NCI-H1436 (cell line): ENCODE results near the gene PIMREG.

Experiments used
- DNase-seq: peaks from one replicate; lab custom pipeline; 2025; lab: John Stamatoyannopoulos, UW

Gene PIMREG, protein sequence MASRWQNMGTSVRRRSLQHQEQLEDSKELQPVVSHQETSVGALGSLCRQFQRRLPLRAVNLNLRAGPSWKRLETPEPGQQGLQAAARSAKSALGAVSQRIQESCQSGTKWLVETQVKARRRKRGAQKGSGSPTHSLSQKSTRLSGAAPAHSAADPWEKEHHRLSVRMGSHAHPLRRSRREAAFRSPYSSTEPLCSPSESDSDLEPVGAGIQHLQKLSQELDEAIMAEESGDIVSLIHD

DNA sequence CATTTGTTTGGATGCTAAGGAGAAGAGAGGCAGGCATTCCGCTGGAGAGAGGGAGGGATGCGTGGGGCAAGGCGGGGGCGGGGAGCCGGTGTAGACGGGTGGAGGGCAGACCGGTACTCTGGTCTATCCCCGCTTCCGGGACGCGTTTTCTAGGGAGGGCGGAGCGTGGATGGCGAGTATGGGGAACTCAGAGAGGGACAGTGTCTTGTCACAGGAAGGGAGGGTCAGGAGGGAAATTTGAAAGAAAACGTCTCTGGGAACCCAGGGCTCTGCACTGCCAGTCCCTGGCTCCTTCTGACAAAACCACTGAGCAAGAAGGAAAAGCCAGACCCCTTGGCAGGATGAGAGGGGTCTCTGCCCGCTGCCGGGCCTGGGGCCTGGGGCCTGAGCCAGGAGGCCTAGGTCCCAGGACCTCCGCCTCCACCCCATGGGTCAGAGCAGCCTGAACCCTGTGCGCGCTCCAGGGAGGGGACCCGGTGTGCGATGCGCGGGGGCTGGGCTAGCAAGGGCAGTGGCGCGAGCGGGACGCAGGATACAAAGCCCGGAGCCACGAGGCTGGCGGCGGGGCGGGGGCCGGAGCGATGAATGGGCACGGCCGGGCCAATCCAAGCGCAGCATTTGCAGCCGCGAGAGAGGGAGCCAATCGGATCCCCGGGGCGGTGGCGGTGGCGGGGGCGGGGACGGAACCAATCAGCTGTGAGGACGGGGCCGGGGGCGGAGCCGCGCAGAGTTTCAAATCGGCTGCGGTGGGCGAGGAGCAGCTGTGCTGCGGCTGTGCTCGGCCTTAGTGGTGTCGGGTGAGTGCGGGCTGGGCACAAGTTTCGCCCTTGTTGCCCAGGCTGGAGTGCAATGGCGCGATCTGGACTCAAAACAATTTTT, at the start of gene PIMREG:
TSS of gene PIMREG (plus strand) at position 764 of the 879 bp plus-strand sequence. CDS start 656 bp downstream, outside the sequence.
- DNase-seq, result peak; percentile 95

DNA sequence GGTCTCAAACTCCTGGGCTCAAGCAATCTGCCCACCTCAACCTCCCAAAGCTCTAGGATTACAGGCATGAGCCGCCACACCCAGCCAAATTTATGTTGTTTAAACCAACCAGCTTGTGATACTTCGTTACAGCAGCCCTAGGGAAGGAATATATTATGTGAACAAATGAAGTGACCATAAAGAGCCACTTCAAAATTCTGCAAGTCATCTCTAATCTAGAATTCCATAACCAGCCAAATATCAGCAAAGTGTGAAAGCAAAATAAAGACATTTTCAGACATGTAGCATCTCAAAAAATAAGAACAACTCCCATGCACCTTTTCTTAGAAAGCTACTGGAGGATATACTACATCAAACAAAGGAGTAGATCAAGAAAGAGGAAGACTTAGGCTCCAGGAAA, 45.3 kb upstream of the PIMREG start:
- DNase-seq, result no peak

DNA sequence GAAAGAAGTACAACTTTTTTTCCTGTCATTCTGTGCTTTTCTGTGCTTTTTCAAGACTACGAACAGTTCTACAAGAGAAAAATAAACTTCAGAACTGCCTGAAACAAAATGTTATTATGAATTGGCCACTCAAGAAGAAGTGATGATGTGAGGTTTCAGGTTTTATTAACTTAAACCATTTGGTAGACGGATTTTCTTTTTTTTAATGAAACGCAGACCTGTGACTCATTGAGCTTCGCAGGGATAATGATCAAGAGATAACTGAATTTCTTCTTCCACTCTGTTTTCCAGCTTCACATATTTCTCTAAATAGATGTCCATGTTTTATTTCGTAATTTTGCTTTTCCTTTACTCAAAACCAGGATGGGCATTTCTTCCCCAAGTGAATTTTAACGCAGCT, 42.0 kb upstream of the PIMREG start:
- no peak for DNase-seq

DNA sequence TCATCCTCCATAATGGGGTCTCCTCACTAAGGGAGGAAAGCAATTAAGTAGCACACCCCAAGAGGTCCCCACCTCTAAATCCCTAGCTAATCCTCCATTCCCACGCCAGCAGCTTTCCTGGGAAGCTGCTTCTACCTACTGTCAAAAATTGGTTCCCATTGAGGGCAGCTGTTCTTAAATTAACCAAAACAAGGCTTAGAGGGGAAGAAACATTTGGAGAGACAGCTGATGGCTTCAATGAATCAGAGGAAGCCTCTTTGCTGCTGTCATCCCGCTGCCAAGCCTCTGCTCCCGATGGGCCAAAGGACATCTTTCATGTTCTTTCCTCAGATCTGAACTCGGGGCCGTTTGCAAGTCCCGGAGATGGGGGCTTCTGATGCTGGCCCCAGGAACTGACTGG, 36.0 kb upstream of the PIMREG start:
- no peak for DNase-seq

DNA sequence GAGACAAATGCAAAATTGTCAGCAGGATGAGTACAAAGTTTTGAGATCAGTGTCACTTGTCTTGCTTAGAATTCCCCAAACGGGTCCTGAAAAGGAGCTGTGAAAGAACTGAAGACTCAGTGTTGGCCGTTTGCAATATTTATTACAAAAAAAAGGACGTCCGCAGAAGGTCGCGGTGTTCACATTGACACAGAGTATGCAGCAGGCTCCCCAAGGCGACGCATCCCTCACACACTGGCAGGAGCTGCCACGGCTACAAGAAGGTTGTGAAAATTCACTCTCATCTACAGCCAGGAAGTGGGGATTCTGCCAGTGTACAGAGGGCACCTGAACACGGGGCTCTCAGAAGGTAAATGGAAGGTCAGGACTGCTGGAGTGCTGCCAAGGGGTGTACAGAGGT, 35.5 kb upstream of the PIMREG start:
- DNase-seq, result no peak

DNA sequence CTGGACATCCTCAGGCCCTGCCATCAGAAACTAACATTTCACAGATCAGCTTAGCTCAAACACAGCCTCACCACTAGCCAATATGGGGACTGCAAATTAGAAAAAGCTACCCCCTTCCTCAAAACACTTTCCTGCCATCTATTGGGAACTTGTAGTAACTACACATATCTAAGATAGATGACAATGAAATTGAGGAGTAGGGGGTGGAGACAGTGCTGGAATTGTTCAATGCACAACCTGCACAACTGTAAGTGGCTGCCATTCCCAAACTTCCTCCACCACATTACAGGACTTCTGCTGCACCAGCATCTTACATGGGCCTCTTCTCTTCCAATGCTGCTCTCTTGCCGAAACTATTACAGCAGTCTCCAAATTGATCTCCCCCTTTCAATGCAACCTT, 31.2 kb upstream of the PIMREG start:
- DNase-seq, result peak; percentile 71

DNA sequence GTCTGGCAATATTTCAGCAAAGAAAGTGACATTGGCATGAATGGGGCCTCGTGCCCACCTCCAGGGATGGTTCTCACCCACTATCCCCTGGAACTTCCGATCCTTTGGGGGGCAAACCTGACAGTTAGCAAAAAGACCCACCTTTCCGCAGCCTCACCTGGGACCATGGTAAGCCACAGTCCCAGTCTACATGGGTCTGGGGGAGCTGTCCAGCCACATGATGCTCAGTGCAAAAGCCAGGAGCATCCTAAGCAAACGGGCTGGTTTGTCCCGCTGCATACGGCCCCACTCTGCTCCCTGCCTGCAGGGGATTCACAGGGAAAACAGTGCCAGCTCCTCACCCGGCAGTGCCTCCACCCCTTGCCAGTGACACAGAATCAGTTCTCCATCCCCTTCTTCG, 28.6 kb upstream of the PIMREG start:
- no peak for DNase-seq

DNA sequence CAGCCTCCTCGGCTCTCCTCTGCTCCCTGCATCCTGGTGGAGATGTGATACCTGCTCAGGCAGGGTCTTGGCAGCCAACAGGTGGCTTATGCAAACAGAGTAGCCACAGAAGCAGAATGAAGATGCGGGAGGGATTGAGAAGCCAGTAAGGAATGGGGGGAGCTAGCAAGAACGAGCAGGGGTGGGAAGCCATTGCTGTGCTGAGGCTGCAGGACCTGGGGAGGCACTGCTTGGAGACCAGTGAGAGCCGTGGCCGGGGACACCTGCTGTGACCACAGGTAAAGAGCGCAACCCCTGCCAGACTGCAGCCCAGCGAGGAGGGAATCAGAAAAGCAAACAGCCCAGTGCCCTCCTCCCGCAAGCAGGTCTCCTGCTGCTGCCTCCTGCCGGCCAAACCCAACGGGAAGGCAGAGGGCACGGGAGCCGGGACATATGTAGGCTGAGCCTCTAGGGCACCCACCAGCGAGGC, 24.0 kb upstream of the PIMREG start:
- peak; percentile 12 for DNase-seq

DNA sequence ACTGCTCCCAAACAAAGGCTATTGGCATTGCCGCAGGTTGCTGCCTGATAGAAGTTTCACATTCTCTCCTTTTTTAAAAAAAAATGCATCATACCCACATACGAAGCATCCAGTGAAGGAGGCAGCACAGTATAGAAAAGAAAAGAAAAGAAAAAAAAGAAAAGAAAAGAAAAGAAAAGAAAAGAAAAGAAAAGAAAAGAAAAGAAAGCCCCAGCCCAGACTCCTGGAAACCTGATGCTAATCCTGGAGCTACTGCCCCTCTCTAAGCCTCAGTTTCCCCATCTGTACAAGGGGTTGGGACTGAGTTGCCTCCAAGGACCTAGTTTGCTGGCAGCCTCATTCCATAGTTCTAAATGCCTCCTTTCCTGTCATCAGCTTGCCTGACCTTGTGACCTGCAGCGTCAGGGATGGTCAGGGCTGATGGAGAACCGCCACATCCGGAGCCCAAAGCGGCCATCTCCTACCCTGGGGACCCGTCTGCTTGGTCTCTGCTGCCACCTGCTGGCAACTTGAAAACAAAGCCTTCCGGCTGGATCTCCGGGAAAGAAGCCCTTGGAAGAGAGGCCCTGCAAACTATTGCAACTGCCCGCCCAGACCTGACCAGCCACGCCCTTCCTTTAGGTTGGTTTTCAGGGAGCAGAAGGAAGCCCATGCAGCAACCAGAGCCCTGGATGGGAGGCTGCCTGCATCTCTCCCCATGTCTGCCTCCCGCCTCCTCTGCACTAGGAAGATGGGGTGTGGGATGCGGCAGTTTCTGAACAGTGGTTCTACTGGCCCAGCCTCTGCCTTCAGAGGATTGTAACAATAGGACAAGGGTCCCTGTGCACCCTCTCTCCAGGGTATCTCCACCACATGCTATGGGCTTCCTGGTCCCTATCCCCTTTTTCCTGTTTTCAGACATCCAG, 22.3 kb upstream of the PIMREG start:
- DNase-seq, result peak; percentile 72

DNA sequence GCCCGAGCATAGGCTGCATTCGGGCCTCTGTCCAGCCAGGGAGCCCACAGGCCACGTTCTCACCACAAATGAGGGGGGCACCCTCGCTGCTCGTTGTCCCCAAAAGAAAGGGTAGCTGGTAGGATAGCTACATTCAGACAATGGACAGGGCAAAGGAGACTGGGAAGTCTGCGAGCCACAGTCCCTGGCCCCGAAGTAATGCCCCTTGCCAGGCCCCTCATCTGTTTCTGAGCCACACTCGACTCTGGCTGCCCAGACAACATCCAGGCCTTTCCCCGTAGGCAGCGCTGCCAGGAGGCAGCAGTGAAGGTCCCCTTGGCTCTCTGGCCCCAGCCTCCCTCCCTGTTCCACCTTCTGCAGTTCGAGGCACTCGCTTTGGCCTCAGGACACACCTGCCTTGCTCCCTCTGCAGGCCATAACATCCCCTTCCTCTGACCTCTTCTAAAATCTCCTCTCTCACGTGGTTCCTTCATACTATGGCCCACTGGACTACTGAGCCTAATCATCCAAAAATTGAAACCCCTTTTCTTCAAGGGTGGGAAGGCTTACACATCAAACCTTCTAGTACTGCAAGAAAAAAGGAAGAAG, 21.5 kb upstream of the PIMREG start:
- no peak for DNase-seq

DNA sequence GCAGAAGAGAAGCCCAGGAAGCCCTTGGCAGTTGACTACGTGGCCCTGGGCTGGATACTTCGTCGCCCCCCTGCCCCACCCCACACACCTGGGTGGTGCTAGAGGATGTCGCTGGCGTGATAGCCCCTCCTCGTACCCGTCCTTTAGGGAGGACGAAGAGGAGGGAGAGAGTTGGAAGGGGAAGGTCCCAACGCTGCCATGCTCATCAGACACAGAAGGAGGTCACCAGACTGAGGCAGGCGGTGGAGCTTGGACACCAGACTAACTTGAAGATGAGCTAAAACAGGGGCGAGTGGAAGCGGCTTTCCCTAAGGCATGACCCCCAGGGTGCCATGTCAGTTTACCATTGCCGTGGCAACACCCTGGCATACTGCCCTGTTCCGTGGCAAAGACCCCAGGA, 20.3 kb upstream of the PIMREG start:
- no peak for DNase-seq

DNA sequence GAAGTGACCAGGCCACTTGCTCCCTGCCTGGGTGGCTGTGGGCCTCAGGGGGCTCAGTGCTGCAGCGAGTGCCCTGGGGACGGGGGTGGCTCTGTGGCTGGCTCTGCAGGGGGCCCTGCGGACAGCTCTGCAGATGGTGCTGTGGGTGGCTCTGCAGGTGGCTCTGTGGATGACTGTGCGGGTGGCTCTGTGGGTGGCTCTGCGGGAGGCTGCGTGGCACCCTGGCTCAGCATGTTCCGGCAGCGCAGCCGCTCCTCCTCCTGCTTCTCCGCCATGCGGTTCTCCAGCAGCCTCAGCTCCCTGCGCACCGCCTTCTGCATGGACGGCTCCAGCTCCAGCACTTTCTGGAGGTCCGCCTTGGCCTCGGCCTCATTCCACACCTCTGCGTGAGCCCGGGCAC, 18.8 kb upstream of the PIMREG start:
- DNase-seq, result no peak

DNA sequence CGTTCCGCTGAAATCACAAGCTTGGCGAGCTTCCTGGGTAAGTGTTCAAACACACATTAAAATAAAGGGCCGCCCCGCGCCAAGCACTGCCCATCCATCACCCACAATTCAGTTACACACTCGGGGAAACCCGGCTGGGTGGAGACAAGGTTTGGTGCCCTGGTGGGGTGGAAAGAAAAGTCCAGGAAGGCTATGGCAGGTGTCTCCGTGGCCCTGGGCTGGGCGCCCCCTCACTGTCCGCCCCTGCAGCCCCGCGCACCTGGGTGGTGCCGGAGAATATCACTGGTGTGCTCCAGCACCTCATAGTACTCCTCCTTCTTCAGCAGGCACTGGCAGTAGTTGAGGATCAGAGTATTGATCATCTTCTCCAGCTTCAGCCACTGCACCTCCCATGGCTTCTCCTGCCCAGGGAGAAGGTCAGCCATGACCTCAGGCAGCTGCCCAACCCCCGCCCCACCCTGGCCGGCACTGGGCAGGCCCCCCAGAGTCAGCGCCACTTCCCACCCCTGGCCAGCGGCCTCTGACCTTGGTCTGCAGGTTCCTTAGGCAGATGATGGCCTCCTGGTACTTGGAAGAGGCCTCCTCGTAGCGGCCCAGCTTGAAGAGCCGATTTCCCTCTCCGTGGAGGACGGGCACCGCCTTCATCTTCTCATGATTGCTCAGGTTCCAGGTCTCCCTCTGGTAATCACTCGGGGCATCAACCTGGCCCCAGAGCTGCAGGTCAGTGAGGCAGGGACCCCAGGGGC, 17.7 kb upstream of the PIMREG start:
- DNase-seq, result no peak

DNA sequence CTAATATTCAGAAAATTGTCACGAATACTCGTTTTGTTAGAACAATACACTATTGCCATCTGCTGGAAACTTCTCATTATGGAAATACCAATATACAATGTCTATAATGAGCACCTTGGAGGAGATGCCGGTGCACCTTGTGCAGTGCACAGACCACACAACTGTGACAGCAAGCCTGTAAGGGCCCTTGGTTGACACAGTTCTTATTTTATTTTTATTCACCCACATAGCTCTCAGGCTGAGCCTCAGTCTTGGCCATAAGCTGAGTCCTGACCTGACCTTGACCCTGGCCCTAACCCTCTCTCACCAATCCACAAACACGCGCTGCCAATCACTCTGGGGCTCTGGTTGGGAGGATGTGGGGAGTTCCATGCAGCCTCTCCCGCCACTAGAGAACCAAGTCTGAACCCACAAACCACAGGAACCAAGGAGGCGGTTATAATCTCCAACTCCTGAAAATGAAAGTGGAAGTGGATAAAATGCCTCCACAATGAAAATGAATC, 16.9 kb upstream of the PIMREG start:
- no peak for DNase-seq

DNA sequence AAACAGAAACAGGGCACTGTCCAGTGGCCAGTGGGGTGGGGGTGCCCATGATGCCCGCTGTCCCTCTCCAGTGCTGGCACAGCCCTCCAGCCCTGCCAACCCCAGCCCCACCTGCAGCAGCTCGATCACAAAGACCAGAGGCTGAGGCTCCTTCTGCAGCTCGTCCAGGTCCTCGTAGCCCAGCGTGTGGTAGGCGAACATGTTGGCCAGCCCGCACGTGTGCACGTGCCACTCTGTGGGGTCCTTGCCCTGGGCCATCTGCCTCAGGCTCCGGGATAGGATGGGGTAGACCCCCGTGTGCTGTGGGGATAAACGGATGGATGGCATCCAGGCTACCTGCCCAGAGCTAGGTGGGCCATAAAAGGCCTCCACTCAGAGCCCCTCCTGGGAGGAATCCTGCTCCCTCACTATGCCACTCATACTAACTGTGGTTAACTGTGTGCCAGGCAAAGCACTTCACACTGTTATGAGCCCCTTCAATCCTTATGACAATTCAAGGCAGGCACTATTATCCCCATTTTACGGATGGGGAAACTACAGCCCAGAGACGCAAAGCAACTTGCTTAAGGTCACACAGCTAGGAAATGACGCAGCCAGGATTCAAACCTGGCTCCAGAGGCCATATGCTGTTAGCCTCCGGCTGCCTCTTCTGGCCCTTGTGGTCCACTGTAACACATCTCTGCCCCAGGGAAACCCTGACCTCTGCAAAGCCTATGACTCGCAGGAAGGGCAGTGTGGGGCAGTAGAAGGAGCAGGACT, 15.9 kb upstream of the PIMREG start:
- no peak for DNase-seq

DNA sequence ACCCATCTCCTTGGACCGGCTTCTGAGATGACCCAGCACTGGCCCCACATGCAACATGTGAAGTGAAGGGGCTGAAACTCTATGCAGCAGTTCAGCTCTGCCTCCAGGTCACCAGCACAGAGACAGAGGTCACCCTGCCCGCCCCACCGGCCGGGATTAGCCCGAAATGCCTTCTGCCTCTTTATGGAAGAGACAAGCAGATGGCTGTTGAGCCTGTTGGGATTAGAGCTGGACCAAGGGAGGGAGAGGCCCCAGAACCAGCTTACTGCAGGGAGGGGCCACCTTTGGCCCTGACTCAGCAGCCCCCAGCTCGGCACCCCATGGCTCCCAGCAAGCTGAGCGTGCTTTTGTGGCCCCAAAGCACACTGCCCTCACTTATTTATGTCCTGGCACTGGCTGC, 15.0 kb upstream of the PIMREG start:
- DNase-seq, result no peak

DNA sequence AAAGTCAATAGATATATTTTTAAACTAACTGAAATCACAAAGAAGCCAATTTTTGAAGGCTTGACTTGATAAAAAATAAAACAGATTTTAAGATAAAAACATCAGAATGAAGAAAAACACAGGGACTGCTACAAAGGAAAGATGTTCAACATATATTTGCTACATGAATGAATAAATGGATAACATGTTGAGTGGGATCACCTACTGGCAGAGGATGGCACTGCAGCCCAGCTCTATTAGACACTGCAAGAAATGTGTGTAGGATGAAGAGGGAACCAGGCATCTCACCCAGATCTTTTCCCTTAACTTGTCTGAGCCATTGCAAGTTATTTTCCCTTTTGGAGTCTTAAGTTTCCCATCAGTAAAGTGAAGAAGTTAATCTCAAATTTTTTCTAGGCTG, 13.5 kb upstream of the PIMREG start:
- DNase-seq, result no peak

DNA sequence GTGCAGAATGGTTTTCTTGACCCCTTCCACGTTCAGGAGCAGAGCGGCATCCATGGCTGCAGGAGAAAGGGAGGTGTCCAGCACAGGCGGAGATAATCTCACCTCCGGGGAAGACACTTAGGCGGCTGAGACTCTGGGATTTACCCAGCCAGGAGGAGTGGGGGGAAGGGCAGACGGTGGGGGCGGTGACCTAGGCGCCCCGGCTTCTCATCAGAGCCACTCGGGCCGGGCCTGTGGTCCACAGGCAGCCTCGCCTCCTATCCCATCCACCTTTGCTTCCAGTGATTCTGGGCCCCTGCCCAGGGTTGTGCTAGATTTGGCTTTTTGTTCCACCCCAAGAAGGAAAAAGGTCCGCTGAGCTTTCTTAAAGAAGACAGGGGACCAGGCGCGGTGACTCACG, 9.2 kb upstream of the PIMREG start, which contains the start of gene AIPL1:
TSS of gene AIPL1 (minus strand) at position 71 of the 400 bp plus-strand sequence. CDS start at position 54, 17 bp downstream.
- DNase-seq, result no peak

DNA sequence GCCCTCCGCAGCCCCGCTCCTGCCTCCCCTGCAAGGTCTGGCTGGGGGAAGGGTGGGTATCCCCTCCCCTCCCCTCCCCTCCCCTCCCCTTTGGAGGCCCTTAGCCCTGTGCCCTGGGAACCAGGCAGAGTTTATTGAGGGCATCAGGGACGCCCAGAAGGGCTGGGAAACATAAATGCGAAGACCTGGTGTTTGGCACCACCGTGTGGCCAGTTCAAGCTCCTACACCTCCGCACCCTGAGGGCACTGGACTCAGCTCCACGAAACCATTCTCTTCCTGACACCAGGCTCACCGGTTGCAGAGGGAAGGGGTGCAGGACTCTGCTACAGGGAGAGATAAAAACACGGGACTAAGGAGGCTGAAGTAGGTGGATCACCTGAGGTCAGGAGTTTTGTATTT, 8.3 kb upstream of the PIMREG start:
- peak; percentile 69 for DNase-seq

DNA sequence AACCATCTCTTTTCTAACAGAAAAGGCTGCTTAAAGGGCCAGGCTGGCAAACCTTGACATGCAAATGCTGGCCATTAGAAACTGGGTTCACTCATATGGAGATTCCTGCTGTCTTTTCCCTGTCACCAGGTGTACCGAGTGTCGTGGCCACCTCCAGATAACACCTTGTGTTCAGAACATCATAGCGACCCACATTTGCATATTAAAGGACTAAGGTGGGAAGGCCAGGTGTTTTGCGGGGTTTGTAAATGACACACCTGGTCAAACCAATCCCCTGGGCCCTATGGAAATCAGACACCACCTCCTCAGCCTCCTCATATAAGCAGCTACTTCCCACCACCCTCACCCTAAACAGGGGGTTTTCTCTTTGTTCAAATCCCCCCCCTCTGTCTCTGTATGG, 6.8 kb upstream of the PIMREG start:
- DNase-seq, result peak; percentile 47
